Smooth muscle cell of the brain vasculature (primary cell): ENCODE data around the gene HOXB6.

ENCODE experiments used
- DNase-seq: peaks from one replicate; pipeline ENCODE4 v3.0.0-alpha.2; 2012; ENCODE audit warnings: low read depth, low spot score

HOXB6 gene

DNA sequence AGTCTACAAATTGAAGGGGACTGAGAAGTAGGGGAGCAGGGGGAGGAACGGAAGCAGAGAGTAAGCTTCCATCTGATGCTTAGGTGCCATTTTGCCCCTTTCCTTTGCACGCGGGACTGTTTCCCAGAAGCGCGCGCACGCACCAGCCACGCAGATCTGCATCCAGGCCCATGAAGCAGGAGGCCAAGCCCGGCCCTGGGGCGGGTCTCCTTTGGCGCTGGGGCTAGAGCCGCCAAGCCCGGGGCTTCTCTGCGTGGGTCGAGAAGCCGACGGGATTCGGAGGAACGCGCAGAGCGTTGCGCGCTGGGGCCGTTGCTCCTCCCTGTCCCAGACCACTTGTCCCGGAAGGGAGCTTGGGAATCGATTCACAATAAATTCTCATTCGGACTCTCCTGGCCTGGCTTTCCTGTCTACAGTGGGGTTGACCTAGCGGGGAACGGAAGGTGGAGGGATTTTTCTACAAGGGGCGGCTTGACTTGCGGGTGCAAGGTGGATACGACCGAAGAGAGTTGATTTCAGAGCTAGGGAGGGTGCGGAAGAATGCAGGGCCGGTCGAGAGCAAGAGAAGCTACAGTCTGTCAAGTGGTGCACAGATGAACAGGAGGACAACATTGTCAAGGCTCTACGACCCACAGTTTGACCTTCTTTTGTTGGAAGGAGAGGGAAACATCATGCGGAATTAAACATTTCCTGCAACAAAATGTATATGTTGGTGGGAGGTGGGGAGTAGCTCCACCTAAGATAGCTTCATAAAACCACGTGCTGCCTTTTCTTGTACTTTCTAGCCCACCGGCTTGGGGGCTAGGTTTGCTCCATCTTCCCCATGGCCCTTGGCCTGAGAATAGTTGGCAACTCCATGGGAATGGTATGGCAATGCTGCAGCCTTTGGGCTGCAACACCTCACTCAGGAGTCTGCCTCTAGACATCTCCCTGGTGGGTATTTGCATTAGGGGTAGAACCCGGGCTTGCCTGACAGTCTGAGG, 16.9 kb upstream of the HOXB6 start:
- DNase-seq, result no peak

- DNase-seq, result no peak
Measured at GRCh38 chr17:48620461-48621139, 15.8 kb upstream of the HOXB6 start.

DNA sequence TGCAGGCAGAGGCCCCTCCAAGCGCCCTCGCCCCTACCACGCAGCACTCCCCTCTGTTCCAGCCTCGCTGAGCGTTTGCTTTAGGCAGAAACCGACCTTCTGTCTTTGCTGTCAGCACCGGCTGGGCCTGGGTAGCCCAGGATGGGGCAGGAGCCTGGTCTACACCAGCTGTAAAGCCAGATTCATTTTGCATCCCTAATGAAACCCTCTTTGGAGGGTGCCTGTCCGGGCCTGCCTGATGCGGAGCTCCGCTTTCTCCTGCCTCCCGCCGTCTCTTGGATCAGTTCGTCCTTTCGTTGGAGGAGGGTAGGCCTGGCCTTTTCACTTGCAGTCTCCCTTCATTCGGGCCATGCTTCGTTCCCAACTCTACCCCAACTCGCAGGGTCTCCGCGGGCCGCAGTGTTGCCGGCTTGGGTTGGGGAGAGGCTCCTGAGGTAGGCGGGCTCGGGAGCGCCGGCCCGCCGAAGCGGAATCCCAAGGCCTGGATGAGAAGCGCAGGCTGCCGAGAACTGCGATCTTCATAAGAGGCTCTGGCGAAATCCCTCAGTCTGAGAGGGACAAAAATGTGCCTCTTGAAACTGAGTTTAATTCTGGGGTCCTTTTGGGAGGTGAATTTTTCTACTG, 15.2 kb upstream of the HOXB6 start:
- DNase-seq, result no peak

GRCh38 chr17:48618256-48618896, 13.6 kb upstream of the HOXB6 start:
- peak; percentile 28 for DNase-seq

DNA sequence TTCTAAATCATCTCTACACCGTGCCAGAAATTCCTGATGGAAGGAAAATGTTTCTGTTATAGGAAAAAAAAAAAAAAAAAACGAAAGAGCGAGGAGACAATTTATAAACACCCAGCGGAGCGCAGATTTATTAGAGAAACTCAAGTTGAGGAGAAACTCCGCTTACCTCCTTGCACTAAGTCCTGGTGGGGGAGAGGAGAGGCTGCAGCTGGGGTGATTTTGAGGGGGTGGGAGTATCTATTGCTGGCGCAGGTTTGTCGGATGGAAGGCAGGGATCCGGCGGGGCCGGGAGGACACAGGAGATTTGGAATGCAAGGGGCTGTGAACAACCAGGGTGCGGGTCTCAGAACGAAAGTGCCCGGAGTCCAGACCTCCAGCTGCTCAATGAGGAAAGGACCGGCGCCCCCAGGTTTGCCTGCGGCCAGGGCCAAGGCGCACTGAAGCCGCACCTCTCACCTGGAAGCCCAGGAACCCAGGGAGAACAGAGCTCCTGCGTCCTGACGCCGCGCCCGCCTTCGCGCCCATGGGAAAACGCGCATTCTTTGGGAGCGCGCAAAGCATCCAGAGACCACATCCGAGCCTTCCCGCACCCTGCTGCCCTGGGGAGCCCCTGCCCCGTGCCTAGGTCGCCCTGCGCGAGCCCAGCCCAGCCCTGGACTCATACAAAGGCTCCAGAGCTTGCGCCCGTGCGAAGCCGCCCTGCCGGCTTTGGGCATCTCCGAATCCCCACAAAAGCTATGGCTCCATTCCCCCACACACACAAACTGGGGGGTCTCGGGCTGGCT, 12.9 kb upstream of the HOXB6 start:
- DNase-seq, result no peak

- no peak for DNase-seq
Measured at GRCh38 chr17:48616717-48617470, 12.1 kb upstream of the HOXB6 start.

DNA sequence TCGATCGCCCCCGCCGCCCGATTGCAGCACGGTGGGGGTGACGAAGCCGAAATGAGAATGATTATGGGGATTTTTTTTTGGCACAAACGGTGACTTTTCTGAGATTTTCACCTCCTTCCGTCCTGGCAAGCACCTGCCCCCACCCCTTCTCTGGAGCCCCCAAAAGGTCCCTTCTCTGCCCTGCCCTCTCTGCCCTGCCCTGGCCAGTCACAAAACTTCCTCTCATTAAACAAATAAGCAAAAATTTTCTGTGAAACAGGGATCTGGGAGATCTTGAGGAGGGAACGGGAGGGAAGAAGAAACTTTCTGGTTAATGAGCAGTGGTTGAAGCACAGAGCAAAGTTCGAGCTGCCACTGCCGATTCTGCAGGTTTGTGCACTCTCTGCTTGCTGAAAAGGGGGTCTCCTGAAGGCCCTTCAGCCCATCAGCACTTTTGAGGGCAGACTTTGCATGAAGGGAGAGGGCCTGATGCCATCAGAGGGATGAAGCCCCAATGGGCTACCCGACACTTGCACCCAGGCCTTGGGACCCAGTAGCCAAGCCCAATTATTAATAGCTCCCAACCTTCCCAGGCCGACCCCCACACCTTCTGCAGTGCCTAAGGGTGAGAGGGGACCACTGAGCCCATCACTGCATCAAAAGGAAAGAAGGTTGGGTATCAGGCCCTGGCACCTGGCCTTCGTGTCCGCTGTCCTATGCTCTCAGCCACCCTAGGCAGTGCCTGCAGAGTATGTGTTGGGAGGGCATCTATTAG, 11.4 kb upstream of the HOXB6 start:
- no peak for DNase-seq

- DNase-seq, result no peak
Measured at GRCh38 chr17:48615047-48615962, 10.5 kb upstream of the HOXB6 start, which contains the start of gene HOXB8. Gene HOXB8, minus strand, starts transcription at chr17:48615292. Its CDS starts 588 bp downstream, at chr17:48614704.

DNA sequence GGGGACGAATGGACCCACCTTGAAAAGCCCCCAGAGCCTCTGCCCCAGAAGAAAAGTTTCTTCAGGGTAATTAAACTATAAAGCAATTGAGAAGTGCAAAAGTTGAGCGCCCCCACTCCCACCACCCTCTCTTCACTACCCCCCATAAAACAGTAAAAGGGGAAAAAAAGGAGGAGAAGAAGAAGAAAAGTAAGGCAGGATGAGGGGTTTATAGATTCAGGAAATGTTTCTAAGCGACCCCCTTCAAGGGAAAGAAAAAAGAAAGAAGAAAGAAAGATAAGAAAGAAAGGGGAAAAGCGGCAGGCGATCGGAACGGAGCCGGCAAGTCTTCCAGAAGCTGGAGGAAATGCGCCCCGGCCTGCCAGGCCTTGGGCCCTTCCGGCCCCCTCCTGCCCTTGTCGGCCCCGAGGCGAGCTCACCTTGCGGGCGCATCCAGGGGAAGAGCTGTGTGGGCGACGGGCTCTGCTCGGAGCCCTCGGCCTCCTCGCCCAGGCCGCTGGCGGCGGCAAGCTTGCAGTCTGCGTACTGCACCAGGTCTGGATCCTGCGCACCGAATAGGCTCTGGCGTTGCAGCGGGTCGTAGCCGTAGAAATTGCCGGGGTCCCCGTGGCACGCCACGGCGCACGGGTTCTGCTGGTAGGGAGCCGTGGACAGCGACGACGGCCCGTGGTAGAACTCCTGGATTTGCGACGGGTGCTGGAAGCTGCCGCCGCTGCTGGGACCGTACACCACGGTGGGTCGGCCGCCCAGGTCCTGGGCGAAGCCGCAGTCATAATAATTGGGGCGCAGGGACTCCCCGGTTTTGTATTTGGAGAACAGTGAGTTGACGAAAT, 9.3 kb upstream of the HOXB6 start:
- DNase-seq, result no peak

DNA sequence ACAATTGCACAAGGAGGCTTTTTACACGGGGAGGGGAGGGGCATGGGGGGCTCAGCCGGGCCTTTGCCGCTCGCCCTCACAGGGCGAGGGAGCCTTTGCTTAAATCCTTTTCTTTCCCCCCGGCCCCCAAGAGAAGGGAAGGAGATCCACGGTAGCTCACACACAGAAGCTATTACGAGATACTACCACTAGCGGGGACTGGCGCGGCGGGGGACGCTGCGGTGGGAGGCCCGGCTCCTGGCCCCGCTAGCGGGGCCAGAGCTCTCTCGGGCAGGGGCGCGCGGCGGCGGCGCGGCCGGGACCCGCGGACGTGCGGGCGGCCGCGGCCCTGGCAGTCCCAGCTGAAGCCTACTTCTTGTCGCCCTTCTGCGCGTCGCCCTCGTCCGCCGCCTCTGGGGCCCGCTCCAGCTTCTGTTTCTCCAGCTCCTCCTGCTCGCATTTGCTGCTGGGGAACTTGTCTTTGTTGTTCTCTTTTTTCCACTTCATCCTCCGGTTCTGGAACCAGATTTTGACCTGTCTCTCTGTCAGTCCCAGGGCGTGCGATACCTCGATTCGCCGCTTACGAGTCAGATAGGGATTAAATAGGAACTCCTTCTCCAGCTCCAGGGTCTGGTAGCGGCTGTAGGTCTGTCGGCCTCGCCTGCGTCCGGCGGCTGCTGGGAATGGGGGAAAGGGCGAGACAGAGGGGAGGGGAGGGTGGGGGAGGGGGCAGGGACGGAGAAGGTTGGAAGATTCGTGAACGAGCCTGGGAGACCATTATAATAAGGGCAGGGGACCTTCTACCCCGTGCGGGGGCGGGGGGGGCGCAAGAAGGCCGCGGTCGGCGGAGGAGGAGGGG, 8.3 kb upstream of the HOXB6 start:
- DNase-seq, result no peak

GRCh38 chr17:48612456-48612853, 7.7 kb upstream of the HOXB6 start:
- no peak for DNase-seq

GRCh38 chr17:48611681-48612455, 7.1 kb upstream of the HOXB6 start:
- DNase-seq, result no peak

DNA sequence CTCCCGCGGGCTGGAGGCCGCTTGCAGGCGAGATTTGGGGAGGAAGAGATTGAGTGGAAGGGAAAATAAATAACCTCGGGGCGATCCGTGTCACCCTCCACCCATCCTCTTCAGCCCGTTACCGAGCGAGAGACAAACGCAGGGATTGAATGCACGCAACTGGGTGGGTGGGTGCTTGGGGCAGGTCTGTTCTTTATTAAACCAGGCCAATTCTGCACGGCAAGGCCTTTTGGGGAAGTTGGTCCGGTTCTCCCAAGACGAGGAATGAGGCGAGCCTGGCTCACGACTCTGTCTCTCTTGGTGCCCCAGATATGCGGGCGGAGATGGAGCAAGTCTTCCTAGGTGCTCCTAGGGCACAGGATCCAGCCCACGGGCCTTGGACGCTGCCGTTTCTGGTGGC, 6.4 kb upstream of the HOXB6 start:
- no peak for DNase-seq

DNA sequence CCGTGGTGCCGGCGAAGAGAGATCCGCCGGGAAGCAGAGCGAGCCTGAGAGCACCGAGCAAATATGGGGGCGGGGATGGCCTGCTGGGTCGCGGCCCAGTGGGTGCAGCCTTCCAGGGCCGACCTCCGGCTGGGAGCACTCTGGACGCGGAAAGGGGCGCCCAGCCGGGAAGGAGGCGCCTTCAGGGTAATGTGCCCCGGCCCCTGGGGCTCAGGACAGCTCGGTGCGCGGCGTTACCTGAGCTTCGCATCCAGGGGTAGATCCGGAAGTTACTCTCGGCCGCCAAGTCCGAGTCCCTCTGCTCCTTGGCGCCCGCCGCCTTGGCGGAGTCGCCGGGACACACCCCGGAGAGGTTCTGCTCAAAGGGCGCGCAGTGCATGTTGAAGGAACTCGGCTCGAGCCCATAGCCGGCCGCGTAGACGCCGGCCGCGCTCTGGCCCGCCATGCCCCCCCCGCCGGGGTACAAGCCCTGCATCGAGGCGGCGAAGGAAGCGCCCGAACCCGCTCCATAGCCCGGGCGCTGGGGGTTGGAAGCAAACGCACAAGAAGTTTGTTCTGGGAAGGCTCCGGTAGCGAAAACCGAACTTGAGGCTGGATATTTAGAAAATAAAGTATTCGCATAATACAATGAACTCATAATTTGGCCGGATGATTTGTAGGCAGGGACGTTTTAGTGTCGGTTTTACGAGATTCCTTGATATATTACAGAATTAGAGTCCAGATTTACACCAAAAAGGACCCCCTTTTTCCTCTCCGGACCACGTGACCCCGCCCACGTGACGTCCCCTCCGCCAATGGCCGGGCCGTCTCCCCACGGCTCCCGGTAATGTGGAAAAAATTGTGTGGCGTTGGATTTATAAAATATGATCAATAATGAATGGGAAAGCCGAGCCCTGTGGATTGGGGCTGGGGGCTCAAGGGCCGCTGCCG, 5.8 kb upstream of the HOXB6 start, which contains the start of gene HOXB7:
HOXB7 (minus strand) TSS at position 736 of the 930 bp plus-strand sequence; CDS start at position 637, 99 bp downstream.
- DNase-seq, result no peak
